Mucosa of descending colon (tissue), 3 donors: ENCODE results near the gene ACIN1. TPM values are rescaled to one million over a fixed set of nuclear protein-coding genes. Genes with fewer than 3 reads are reported as not detected.

Experiments used
- ATAC-seq: fragments of 200-7000 bp; cut with Tn5 transposase; one replicate; pipeline ENCODE4 v1.9.1; 2020; ENCODE audit warnings: mild to moderate bottlenecking, moderate library complexity
- DNase-seq, 3 donors: peaks; one replicate each; pipeline ENCODE4 v3.0.0-alpha.2; 2020
- H3K36me3 ChIP-seq: fragments of 200-600 bp; one replicate; pipeline ENCODE4 v1.8.0; 2021; ENCODE audit warnings: low read depth, mild to moderate bottlenecking
- H3K4me1 ChIP-seq: fragments of 200-600 bp; one replicate; pipeline ENCODE4 v1.8.0; 2021; ENCODE audit warnings: low read depth, mild to moderate bottlenecking
- H3K4me3 ChIP-seq: fragments of 200-600 bp; one replicate; pipeline ENCODE4 v1.8.0; 2021; ENCODE audit warnings: mild to moderate bottlenecking
- H3K9me3 ChIP-seq: fragments of 200-600 bp; one replicate; pipeline ENCODE4 v1.8.0; 2021; ENCODE audit warnings: mild to moderate bottlenecking
- CTCF ChIP-seq: fragments of 200-600 bp; IDR thresholded peaks from one replicate; pipeline ENCODE4 v1.8.0; 2022; ENCODE audit warnings: antibody characterized with exemption, mild to moderate bottlenecking
- intact Hi-C, 2 donors: fragments of 100-400 bp; cut with DNase I in 1 of 2; cut with micrococcal nuclease in 1 of 2; formaldehyde crosslinking; loops; one replicate each; pipeline versions ENCODE4 v1.11.0 to v1.11.1; 2022; cut with DNase I, micrococcal nuclease
- total RNA-seq, 3 donors: library from RNA; stranded (reverse); fragmentation: NEBNext Ultra II Directional in 2 of 3; extraction: Animal tissue kit (Norgen Biotek cat#: 25700) in 2 of 3; gene quantifications; one replicate each; pipeline versions ENCODE4 v1.2.1 to v1.2.4, GENCODE V29; 2021 to 2023
- donor health status: DM: no; HTN: no; CAD: no; lungs with moderate emphysema.
- donor health status: DM: no; HTN: no; CAD: no.
- donor health status: DM: no; HTN: yes; CAD: no.

The ACIN1 gene
- total RNA-seq, 3 donors from 2014 or later = 143 to 172 (median 170) TPM

- no peak overlapping the region for H3K4me3 ChIP-seq
- no peaks in the 10 kb centered on the region for H3K36me3 ChIP-seq
- H3K9me3 ChIP-seq = no peaks in the 10 kb centered on the region
- TF ChIP-seq CTCF = no peak
- intact Hi-C loops = no loop called here
- ATAC-seq (no peak), DNase-seq (no peak)
- no peaks in the 10 kb centered on the region for H3K4me1 ChIP-seq
These were observed 45.4 kb upstream of the ACIN1 start for GRCh38 chr14:23140371-23140770.

- Histone ChIP-seq H3K9me3 (no peaks in the 10 kb centered on the region), H3K4me3 (no peak overlapping the region), H3K4me1 (no peaks in the 10 kb centered on the region), H3K36me3 (no peaks in the 10 kb centered on the region)
- TF ChIP-seq CTCF = no peak
- ATAC-seq (no peak), DNase-seq (no peak)
- intact Hi-C loops = no loop called here
These were observed 44.9 kb upstream of the ACIN1 start for GRCh38 chr14:23139874-23140273.

- DNase-seq (no peak), ATAC-seq (no peak)
- Histone ChIP-seq H3K36me3 (no peaks in the 10 kb centered on the region), H3K4me1 (no peaks in the 10 kb centered on the region), H3K4me3 (no peak overlapping the region), H3K9me3 (no peaks in the 10 kb centered on the region)
- intact Hi-C loops = no loop called here
- no peak for TF ChIP-seq CTCF
These were observed 43.0 kb upstream of the ACIN1 start for GRCh38 chr14:23137813-23138535.

- intact Hi-C loops = no loop called here
- H3K4me1 ChIP-seq = no peaks in the 10 kb centered on the region
- TF ChIP-seq CTCF = no peak
- ATAC-seq (no peak), DNase-seq (no peak)
- H3K9me3 ChIP-seq = no peaks in the 10 kb centered on the region
- no peak overlapping the region for H3K4me3 ChIP-seq
- no peaks in the 10 kb centered on the region for H3K36me3 ChIP-seq
These were observed 42.4 kb upstream of the ACIN1 start for GRCh38 chr14:23137192-23137812.

- intact Hi-C loops = no loop called here
- TF ChIP-seq CTCF = no peak
- Histone ChIP-seq H3K4me1 (no peaks in the 10 kb centered on the region), H3K9me3 (no peaks in the 10 kb centered on the region), H3K4me3 (no peak overlapping the region), H3K36me3 (no peaks in the 10 kb centered on the region)
- DNase-seq = no peak
- no peak for ATAC-seq
These were observed 41.7 kb upstream of the ACIN1 start for GRCh38 chr14:23136566-23137133.
